NCI-H524 treated with DMSO at 0.1 percent for 48 hours (cell line): ENCODE results near the gene ZSCAN5C.
"Not testable (repeated sequence)": the region's sequence is repeated elsewhere in the genome, so short reads cannot be mapped to it uniquely, and the experiment has no call there.

Experiments
- DNase-seq: peaks from one replicate; lab custom pipeline; 2025; lab: John Stamatoyannopoulos, UW

Gene ZSCAN5C

GRCh38 chr19:56191711-56192110 lies 10.4 kb upstream of the ZSCAN5C start:
- DNase-seq: no peak

GRCh38 chr19:56193981-56194640 lies 8.0 kb upstream of the ZSCAN5C start:
- no peak for DNase-seq

- DNase-seq: not testable (repeated sequence)
These were observed 4.4 kb upstream of the ZSCAN5C start, which contains the start of gene ZSCAN5B for GRCh38 chr19:56197646-56198045. Gene ZSCAN5B (minus strand): TSS chr19:56197783. CDS start chr19:56193052, 4,731 bp downstream.

- no peak for DNase-seq
These were observed 2.4 kb upstream of the ZSCAN5C start for GRCh38 chr19:56199687-56200086.

DNA sequence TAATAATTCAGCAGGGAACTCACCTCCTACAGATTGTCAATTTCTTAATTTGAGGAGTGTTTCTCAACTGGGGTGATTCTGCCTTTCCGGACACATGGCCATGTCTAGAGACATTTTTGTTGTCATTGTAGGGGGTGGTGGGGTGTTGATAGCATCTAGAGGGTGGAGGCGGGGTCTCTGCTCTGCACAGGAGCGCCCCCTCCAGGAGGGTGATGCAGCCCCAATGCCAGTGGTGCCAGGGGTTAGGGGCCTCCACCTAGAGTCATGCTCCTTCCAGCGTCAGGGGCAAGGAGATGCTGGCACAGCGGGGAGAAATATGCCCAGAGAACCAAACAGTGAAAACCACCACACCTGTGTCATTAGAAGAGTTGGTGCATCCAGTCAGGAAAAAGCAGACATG lies 5.5 kb downstream of the ZSCAN5C start:
- DNase-seq: not testable (repeated sequence)

- DNase-seq: no peak
These were observed 7.0 kb downstream of the ZSCAN5C start for GRCh38 chr19:56209091-56209490.

GRCh38 chr19:56210036-56210435 lies 8.0 kb downstream of the ZSCAN5C start:
- not testable (repeated sequence) for DNase-seq

DNA sequence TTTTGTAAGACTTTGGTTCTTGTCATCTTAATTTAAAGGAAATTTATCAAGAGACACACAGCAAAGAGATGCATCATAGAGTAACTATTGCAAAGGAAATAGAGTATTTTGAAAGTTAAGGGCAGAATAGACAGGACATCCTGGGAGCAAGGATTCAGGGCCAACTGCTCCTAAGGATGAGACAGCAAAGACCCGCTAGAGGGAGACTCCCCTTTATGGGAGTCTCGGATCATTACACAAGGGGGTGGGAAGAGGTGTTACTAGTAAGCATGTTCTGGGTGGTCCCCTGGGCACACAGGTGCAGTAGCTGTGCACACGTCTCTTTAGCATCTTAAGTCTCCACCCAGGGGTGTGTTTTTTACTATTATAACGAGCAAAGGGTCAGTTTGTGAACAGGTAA lies 9.6 kb downstream of the ZSCAN5C start:
- no peak for DNase-seq

DNA sequence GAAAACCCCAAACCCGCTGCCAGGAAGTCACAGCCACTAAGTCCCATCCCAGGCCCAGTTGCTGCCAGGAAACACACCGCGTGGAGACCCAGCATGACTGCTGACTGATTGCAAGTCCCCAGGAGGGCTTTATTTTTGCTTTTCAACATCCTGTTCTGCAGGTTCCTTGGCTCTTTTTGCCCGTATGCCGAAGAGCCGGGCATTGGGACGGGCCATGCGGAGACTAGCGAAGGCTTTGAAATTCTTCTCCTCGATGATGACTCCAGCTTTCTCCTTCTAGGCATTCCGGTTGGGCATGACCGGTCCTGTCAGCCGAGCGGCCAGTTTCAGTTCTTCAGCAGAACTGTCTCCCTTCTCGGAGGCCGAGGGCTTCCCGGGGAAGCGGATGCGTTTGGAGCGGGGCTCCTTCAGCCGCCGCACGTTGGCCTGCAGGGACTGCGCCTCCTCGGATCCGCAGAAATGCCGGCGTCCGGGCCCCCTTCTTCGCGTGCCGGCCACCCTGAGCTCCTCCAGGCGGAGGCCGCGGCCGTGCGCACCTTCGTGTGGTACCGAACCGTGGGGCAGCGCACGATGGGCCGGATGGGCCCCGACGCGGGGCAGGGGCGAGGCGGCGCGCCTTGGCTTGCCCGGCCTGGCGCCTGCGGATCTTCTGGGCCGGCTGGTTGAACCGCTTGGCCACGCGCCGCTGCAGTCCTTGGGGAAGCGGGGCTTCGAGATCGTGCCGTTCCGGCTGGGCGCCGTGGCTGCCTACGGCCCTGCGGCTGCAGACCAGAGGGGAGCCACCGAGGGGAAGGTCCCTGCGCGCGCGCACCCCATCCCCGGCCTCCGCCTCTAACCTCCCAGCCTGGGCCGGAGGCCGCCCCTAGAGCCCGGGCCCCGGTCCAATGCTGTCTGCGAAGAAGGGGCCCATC lies 15.2 kb downstream of the ZSCAN5C start:
- no peak for DNase-seq

DNA sequence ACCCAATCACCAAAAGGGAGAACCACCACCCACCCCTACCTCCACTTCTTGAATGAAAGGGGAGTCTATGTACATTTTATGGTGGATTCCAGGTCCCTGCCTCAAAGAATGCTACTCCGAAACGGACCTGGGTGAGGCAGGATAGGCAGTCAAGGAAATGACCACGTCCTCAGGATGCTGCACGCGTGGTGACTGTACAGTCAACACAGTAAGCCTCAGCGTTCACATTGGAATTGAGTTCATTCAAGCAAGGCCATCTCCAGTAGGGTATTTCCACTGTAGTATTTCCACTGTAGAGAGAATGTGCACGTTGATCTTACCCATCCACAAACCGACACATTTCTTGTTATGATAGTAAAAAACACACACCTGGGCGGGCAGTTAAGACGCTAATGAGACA lies 16.9 kb downstream of the ZSCAN5C start:
- no peak for DNase-seq

DNA sequence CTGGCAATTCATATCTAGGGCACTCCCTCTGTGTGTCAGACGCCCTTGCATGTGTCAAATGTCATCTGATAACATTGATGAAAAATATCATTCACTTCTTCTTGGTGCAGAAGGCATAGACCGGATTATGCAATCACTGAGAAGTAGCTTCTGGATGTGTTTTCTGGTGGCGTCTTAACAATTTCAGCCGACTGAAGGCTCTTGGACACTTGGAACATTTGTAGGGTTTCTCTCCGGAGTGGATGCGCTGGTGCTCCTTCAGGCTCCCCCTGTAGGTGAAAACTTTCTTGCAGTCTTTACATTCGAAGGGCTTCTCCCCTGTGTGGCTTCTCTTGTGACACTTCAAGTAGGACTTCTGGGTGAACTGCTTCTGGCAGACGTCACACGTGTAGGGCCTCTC lies 19.4 kb downstream of the ZSCAN5C start:
- not testable (repeated sequence) for DNase-seq

GRCh38 chr19:56221851-56222250 lies 19.8 kb downstream of the ZSCAN5C start:
- DNase-seq: no peak

- DNase-seq: no peak
These were observed 20.8 kb downstream of the ZSCAN5C start for GRCh38 chr19:56222901-56223300.

- DNase-seq: no peak
These were observed 21.4 kb downstream of the ZSCAN5C start for GRCh38 chr19:56223481-56223880.

DNA sequence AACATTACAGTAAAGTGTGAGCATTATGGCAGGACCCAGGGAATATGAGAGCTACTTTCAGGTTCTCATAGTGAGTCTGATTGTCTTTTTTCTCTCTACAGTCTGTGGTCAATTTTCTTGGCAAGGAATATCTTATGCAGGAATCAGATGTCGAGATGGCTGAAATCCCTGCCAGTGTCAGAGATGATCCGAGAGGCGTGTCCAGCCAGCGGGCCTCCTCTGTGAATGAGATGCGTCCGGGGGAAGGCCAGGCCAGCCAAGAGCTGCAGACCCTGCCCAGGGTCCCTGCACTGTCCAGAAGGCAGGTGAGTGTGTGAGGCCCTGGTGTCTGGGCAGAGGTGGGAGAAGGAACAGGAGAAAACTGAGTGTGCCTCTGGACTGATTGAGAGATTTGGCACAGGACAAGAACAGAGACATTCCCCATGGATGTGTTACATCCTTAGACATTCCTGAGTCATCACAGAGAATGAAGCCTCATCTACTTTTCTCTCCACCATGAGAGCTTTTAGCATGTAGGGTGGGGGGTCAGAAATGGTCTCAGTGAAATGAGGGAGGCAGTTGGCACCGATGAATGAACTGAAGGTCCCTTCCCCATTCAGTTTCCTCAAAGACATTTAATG lies 43.2 kb downstream of the ZSCAN5C start:
- no peak for DNase-seq

DNA sequence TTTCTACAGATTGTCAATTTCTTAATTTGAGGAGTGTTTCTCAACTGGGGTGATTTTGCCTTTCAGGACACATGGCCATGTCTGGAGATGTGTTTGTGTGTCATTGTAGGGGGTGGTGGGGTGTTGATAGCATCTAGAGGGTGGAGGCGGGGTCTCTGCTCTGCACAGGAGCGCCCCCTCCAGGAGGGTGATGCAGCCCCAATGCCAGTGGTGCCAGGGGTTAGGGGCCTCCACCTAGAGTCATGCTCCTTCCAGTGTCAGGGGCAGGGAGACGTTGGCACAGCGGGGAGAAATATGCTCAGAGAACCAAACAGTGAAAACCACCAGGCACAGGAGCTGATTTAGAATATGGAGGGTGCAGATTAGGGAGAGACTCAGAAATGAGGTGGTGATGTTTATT lies 43.7 kb downstream of the ZSCAN5C start:
- not testable (repeated sequence) for DNase-seq

GRCh38 chr19:56248736-56249338 lies 46.8 kb downstream of the ZSCAN5C start:
- not testable (repeated sequence) for DNase-seq

GRCh38 chr19:56252699-56253422 lies 50.8 kb downstream of the ZSCAN5C start:
- DNase-seq: peak; percentile 19

DNA sequence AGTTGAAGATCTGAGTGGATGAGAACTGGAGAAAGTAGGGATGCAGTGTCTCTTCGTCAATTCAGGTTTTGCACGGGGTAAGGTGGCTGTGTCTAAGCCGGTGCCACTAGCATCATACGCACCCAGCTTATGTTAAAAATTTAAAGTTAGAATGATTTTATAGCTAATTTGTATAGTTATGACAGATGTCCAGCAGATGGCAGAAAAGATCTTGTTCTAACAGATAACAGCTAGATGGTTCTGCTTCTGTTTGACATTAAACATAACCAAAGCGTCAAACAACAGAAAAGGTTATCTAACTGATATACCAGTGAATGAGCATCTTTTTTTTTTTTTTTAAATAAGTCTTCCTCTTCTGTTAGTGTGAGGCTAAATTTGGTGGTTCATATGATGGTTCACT lies 51.7 kb downstream of the ZSCAN5C start:
- peak; percentile 9 for DNase-seq

DNA sequence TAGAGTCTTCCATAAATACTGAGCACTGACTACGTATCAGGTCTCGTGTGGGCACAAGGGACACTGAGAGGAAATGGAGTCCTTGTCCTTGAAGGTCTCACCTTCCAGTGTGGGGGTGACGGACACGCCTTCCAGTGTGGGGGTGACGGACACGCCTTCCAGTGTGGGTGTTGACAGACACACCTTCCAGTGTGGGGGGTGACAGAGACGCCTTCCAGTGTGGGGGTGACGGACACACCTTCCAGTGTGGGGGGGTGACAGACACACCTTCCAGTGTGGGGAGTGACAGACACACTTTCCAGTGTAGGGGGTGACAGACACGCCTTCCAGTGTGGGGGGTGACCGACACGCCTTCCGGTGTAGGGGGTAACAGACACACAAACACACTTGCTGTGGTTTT lies 56.2 kb downstream of the ZSCAN5C start:
- DNase-seq: no peak
